Renal cortex interstitium (tissue), 11 donors: ENCODE data around the gene DNAJB2. TPM values are rescaled to one million over a fixed set of nuclear protein-coding genes. Genes with fewer than 3 reads are reported as not detected.

Source experiments
- DNase-seq, 11 donors: peaks; one replicate each; pipeline ENCODE4 v3.0.0-alpha.2; 2013; ENCODE audit warnings: low read depth in 9 of 11, low spot score in 4 of 11; ENCODE audit errors: extremely low read depth in 1 of 11
- polyA plus RNA-seq, 3 donors: library from polyadenylated mRNA; unstranded; fragments of 120-200 nt; gene quantifications; one replicate each; pipeline ENCODE4 v1.2.1, GENCODE V29; 2013; ENCODE audit not compliant: insufficient read length in 3 of 3

Gene DNAJB2
- polyA plus RNA-seq, 3 donors = 64.9 to 83.6 (median 72.3) TPM

- no peak for DNase-seq
Measured at GRCh38 chr2:219314804-219315468, 35.8 kb downstream of the DNAJB2 start.

GRCh38 chr2:219323434-219323833 lies 44.3 kb downstream of the DNAJB2 start:
- no peak for DNase-seq

GRCh38 chr2:219325136-219325535 lies 46.0 kb downstream of the DNAJB2 start:
- DNase-seq = no peak

GRCh38 chr2:219325657-219326315 lies 46.6 kb downstream of the DNAJB2 start:
- DNase-seq = no peak

GRCh38 chr2:219327719-219328118 lies 48.6 kb downstream of the DNAJB2 start:
- no peak for DNase-seq

GRCh38 chr2:219331560-219332213 lies 52.5 kb downstream of the DNAJB2 start:
- peak in 9 of 11 donors; percentile 30 to 69 (median 53) for DNase-seq

- DNase-seq = no peak
Measured at GRCh38 chr2:219332542-219332941, 53.4 kb downstream of the DNAJB2 start, which contains the start of gene RESP18. Gene RESP18 (minus strand): TSS chr2:219332744.

GRCh38 chr2:219334076-219334475 lies 54.9 kb downstream of the DNAJB2 start:
- no peak for DNase-seq

GRCh38 chr2:219335373-219335786 lies 56.2 kb downstream of the DNAJB2 start:
- DNase-seq = no peak

Other genes starting within 250 kb of the DNAJB2 start
- under 1 TPM; 0.11 to 0.37 (median 0.36) TPM for gene CFAP65, start 237.8 kb upstream of the DNAJB2 start, polyA plus RNA-seq
- 1 to 10 TPM; 1.3 to 2.8 (median 2.0) TPM for gene IHH, start 218.4 kb upstream of the DNAJB2 start, polyA plus RNA-seq
- gene NHEJ1, start 118.6 kb upstream of the DNAJB2 start, polyA plus RNA-seq = 10 to 100 TPM; 16.7 to 21.4 (median 17.0) TPM
- 10 to 100 TPM; 17.6 to 35.0 (median 22.7) TPM for gene SLC23A3, start 109.3 kb upstream of the DNAJB2 start, polyA plus RNA-seq
- 10 to 100 TPM; 61.4 to 71.9 (median 68.9) TPM for gene CNPPD1, start 102.4 kb upstream of the DNAJB2 start, polyA plus RNA-seq
- 100 to 1,000 TPM; 111 to 116 (median 116) TPM for gene RETREG2, start 101.1 kb upstream of the DNAJB2 start, polyA plus RNA-seq
- 10 to 100 TPM; 36.1 to 50.4 (median 43.0) TPM for gene ZFAND2B, start 72.6 kb upstream of the DNAJB2 start, polyA plus RNA-seq
- 10 to 100 TPM; 42.1 to 50.2 (median 44.7) TPM for gene ABCB6, start 60.4 kb upstream of the DNAJB2 start, polyA plus RNA-seq
- gene ATG9A, start 49.7 kb upstream of the DNAJB2 start, polyA plus RNA-seq = 10 to 100 TPM; 43.7 to 48.2 (median 48.0) TPM
- gene ANKZF1, start 49.6 kb upstream of the DNAJB2 start, polyA plus RNA-seq = 10 to 100 TPM; 51.6 to 94.0 (median 62.8) TPM
- gene GLB1L, start 33.9 kb upstream of the DNAJB2 start, polyA plus RNA-seq = 10 to 100 TPM; 24.1 to 27.6 (median 24.4) TPM
- 10 to 100 TPM; 37.3 to 38.3 (median 38.1) TPM for gene STK16, start 33.9 kb upstream of the DNAJB2 start, polyA plus RNA-seq
- 1 to 10 TPM in 1 of 3 donors, under 1 TPM in 2; 0.79 to 1.0 (median 0.93) TPM for gene TUBA4B, start 26.1 kb upstream of the DNAJB2 start, polyA plus RNA-seq
- 100 to 1,000 TPM in 1 of 3 donors, 10 to 100 TPM in 2; 27.7 to 111 (median 37.9) TPM for gene TUBA4A, start 25.4 kb upstream of the DNAJB2 start, polyA plus RNA-seq
- under 1 TPM in 2 of 3 donors, not detected in 1; 0.16 to 0.65 TPM for gene PTPRN, start 30.0 kb downstream of the DNAJB2 start, polyA plus RNA-seq
- gene RESP18, start 53.4 kb downstream of the DNAJB2 start, polyA plus RNA-seq = not detected
- gene DNPEP, start 108.5 kb downstream of the DNAJB2 start, polyA plus RNA-seq = 10 to 100 TPM; 53.6 to 73.9 (median 65.7) TPM
- 1 to 10 TPM; 6.1 to 7.0 (median 6.5) TPM for gene DES, start 139.0 kb downstream of the DNAJB2 start, polyA plus RNA-seq
- gene SPEG, start 155.5 kb downstream of the DNAJB2 start, polyA plus RNA-seq = 10 to 100 TPM in 2 of 3 donors, 1 to 10 TPM in 1; 9.2 to 16.8 (median 12.7) TPM
- 10 to 100 TPM; 33.5 to 36.8 (median 34.1) TPM for gene GMPPA, start 219.5 kb downstream of the DNAJB2 start, polyA plus RNA-seq
- under 1 TPM; 0.12 to 0.29 (median 0.26) TPM for gene ASIC4, start 235.1 kb downstream of the DNAJB2 start, polyA plus RNA-seq